ENCODE measurements around the gene RPS15. TPM values are rescaled to one million over a fixed set of nuclear protein-coding genes. Genes with fewer than 3 reads are reported as not detected.

The RPS15 gene
- total RNA-seq, 1 experiment from 2014 or later, result 1,862 TPM

- TF ChIP-seq CTCF (IDR thresholded peaks at IDR 0.05 in 2 of 3, conservative IDR thresholded peaks at IDR 0.05 in 1 of 3; ENCODE audit: borderline replicate concordance in 1 of 3, insufficient read depth in 1 of 3, low read depth in 2 of 3, low read length in 2 of 3), result no peak
- no peak for TF ChIP-seq ZFX (IDR thresholded peaks at IDR 0.05)
- no peak for TF ChIP-seq SRF (IDR thresholded peaks at IDR 0.05; ENCODE audit: low read depth)
These were observed 41.2 kb upstream of the RPS15 start (continued) for GRCh38 chr19:1396768-1397679.

- Histone ChIP-seq H3K36me3 (ENCODE audit: control insufficient read depth in 1 of 2, insufficient read depth in 2 of 2, low read length in 2 of 2) (peaks cover 0 to 6% of the 10 kb centered on the region in 2 experiments; a peak in 2 of 4 replicates), H3K9me2 (ENCODE audit: insufficient read depth) (no peaks in the 10 kb centered on the region), H3K4me1 (ENCODE audit: control insufficient read depth in 1 of 2, insufficient read depth in 2 of 2, low read length in 2 of 2) (peaks cover 12 to 48% of the 10 kb centered on the region in 2 experiments), H3K27me3 (ENCODE audit: insufficient read depth, low read length) (no peaks in the 10 kb centered on the region), H3K9ac (ENCODE audit: low read length) (no peak overlapping the region), H3K27ac (ENCODE audit: low read depth, low read length) (no peak overlapping the region; the same call in 1 of the 2 replicates), H3K9me3 (ENCODE audit: control insufficient read depth in 1 of 2, insufficient read depth in 1 of 2, low read depth in 1 of 2, low read length in 2 of 2) (no peaks in the 10 kb centered on the region), H3K4me2 (ENCODE audit: low read length) (no peak overlapping the region), H2AFZ (ENCODE audit: low read depth, low read length, poor library complexity, severe bottlenecking) (no peak overlapping the region), H4K20me1 (ENCODE audit: insufficient read depth) (no peaks in the 10 kb centered on the region), H3K79me2 (ENCODE audit: insufficient read depth, low read length) (peaks cover 14% of the 10 kb centered on the region), H3K4me3 (replicated peaks in 1 of 2; ENCODE audit: low read depth in 1 of 2, low read length in 2 of 2) (no peak overlapping the region)
- ChIA-PET RAD21 (ENCODE audit: low non-redundant PET in 1 of 2, low total read pairs in 2 of 2, uncharacterized antibody in 2 of 2, unreplicated experiment in 2 of 2) (no interaction called here), POLR2A (interaction anchor here (0.8 to 1.8 kb wide), 2 partner anchors 46 to 129 kb away, joined by 3 to 4 read pairs; partner anchors contain the start of gene CIRBP), CTCF (no interaction called here)
- TF ChIP-seq ZFX (IDR thresholded peaks at IDR 0.05) (no peak), SP1 (IDR thresholded peaks at IDR 0.05; ENCODE audit: low read depth) (no peak), RAD21 (IDR thresholded peaks at IDR 0.05; ENCODE audit: low read depth) (no peak), YY1 (IDR thresholded peaks at IDR 0.05; ENCODE audit: extremely low read depth, insufficient replicate concordance, low read depth, low read length) (no peak), REST (IDR thresholded peaks at IDR 0.05; ENCODE audit: low read depth) (no peak), CEBPB (IDR thresholded peaks at IDR 0.05; ENCODE audit: low read depth) (no peak), CBX3 (IDR thresholded peaks at IDR 0.05; ENCODE audit: low read depth) (no peak), ZBTB33 (IDR thresholded peaks at IDR 0.05; ENCODE audit: extremely low read depth, insufficient replicate concordance, low read length) (no peak), EZH2 (IDR thresholded peaks at IDR 0.05) (no peak), JUND (IDR thresholded peaks at IDR 0.05) (no peak), ZNF274 (IDR thresholded peaks at IDR 0.05; ENCODE audit: low read depth, low read length) (no peak)
- no peak for ATAC-seq
- intact Hi-C loops (cut with micrococcal nuclease), result no loop called here
- DNase-seq (ENCODE audit: low read depth, low spot score), result no peak
- TSS peak; percentile 32 for BruUV-seq (replicated peaks)
These were observed 40.4 kb upstream of the RPS15 start for GRCh38 chr19:1397838-1398237.
